Natural killer cell (primary cell): ENCODE data around the gene RAB1B. TPM values are rescaled to one million over a fixed set of nuclear protein-coding genes. Genes with fewer than 3 reads are reported as not detected.

Experiments
- ATAC-seq, 3 donors: fragments of 150-1000 bp in 2 of 3; fragments of 200-7000 bp in 1 of 3; cut with Tn5 transposase; 1 replicate in 1 of 3; 2 replicates in 2 of 3; pipeline ENCODE4 v1.10.0; 2021; ENCODE audit warnings: mild to moderate bottlenecking in 2 of 3, moderate library complexity in 2 of 3
- DNase-seq, 2 donors: peaks; one replicate each; pipeline versions ENCODE4 v3.0.0 to v3.0.0-alpha.2; 2013 to 2021; ENCODE audit warnings: mixed read lengths in 1 of 2
- H3K27ac ChIP-seq: one replicate; pipeline ENCODE4 v1.5.1; 2013; ENCODE audit warnings: mild to moderate bottlenecking, low read length
- H3K27me3 ChIP-seq: one replicate; pipeline ENCODE4 v1.6.1; 2013; ENCODE audit warnings: low read length; ENCODE audit not compliant: control insufficient read depth, insufficient read depth
- H3K36me3 ChIP-seq: one replicate; pipeline ENCODE4 v1.6.1; 2013; ENCODE audit warnings: low read length; ENCODE audit not compliant: control insufficient read depth, insufficient read depth
- H3K4me1 ChIP-seq: one replicate; pipeline ENCODE4 v1.6.1; 2013; ENCODE audit warnings: low read length; ENCODE audit not compliant: control insufficient read depth, insufficient read depth
- H3K4me3 ChIP-seq: one replicate; pipeline ENCODE4 v1.5.1; 2013; ENCODE audit warnings: low read length
- H3K9me3 ChIP-seq: one replicate; pipeline ENCODE4 v1.6.1; 2013; ENCODE audit warnings: low read length; ENCODE audit not compliant: control insufficient read depth, insufficient read depth
- H3K27ac Mint-ChIP-seq, 2 donors: one replicate each; pipeline ENCODE4 v1.8.0; 2022; ENCODE audit warnings: mild to moderate bottlenecking in 2 of 2, mixed read lengths in 2 of 2, moderate library complexity in 1 of 2
- H3K27me3 Mint-ChIP-seq, 2 donors: one replicate each; pipeline ENCODE4 v1.8.0; 2022; ENCODE audit warnings: low read depth in 2 of 2, mixed read lengths in 2 of 2
- H3K36me3 Mint-ChIP-seq: one replicate; pipeline ENCODE4 v1.8.0; 2022; ENCODE audit warnings: mixed read lengths
- H3K4me1 Mint-ChIP-seq, 2 donors: one replicate each; pipeline ENCODE4 v1.8.0; 2022; ENCODE audit warnings: mixed read lengths in 2 of 2
- H3K4me3 Mint-ChIP-seq: one replicate; pipeline ENCODE4 v1.8.0; 2022; ENCODE audit warnings: mild to moderate bottlenecking, moderate library complexity, mixed read lengths
- H3K9me3 Mint-ChIP-seq, 2 donors: one replicate each; pipeline ENCODE4 v1.8.0; 2022; ENCODE audit warnings: mixed read lengths in 2 of 2
- WGBS: methylation state at CpG from one replicate; pipeline ENCODE4 v1.1.7; 2013; ENCODE audit warnings: missing lambda C conversion rate; ENCODE audit not compliant: insufficient coverage; 5-methylcytosine and 5-hydroxymethylcytosine counted together
- intact Hi-C: fragments of 100-400 bp; cut with micrococcal nuclease; formaldehyde crosslinking; loops from one replicate; pipeline ENCODE4 v1.14.2; 2022
- total RNA-seq, 4 donors: library from RNA; stranded (reverse); fragments of 120-200 nt in 1 of 4; gene quantifications; one replicate each; pipeline versions ENCODE4 v1.2.3 to v1.2.4, GENCODE V29; 2013 to 2022
- TF ChIP-seq, protein P1 (sequence below): fragments of 200-600 bp; IDR thresholded peaks from one replicate; pipeline ENCODE4 v1.8.0; 2022; ENCODE audit warnings: antibody characterized with exemption

The RAB1B gene
- total RNA-seq, 3 donors from 2014 or later (not counting 1 experiment from before 2014, with no cell fraction given), result 116 to 144 (median 132) TPM

DNA sequence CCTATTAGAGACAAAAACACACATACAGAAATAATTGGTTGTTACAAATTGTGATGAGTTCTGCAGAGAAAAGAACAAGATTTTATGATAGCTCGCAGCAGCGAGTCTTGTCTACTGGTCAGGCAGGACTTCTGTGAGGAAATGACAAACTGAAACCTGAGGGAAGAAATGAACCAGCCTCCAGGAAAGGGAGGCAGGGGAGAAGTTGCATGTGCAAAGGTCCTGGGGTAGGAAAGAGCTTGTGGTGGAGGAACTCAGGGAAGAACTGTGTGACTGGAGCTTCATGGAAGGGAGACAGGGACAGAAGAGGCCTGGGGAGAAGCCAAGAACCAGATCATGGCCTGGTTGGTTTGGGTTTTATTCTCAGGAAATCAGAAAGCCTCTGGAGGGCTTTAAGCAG is 9.2 kb upstream of the RAB1B start:
- no peak for DNase-seq
- Histone ChIP-seq H3K36me3 (peaks cover 26% of the 10 kb centered on the region), H3K27me3 (no peaks in the 10 kb centered on the region), H3K4me1 (peaks cover 20% of the 10 kb centered on the region), H3K9me3 (no peaks in the 10 kb centered on the region), H3K4me3 (no peak overlapping the region), H3K27ac (no peak overlapping the region)
- no peak for ATAC-seq
- WGBS, result 95% methylated on average over 2 of the region's 2 CpGs
- Mint-ChIP-seq H3K36me3 (no peaks in the 10 kb centered on the region), H3K27ac (peak overlapping the region; percentile 52 to 93), H3K27me3 (no peaks in the 10 kb centered on the region), H3K4me1 (peaks cover 20 to 28% of the 10 kb centered on the region in 2 donors), H3K9me3 (no peaks in the 10 kb centered on the region), H3K4me3 (no peak overlapping the region)
- TF ChIP-seq, protein P1, sequence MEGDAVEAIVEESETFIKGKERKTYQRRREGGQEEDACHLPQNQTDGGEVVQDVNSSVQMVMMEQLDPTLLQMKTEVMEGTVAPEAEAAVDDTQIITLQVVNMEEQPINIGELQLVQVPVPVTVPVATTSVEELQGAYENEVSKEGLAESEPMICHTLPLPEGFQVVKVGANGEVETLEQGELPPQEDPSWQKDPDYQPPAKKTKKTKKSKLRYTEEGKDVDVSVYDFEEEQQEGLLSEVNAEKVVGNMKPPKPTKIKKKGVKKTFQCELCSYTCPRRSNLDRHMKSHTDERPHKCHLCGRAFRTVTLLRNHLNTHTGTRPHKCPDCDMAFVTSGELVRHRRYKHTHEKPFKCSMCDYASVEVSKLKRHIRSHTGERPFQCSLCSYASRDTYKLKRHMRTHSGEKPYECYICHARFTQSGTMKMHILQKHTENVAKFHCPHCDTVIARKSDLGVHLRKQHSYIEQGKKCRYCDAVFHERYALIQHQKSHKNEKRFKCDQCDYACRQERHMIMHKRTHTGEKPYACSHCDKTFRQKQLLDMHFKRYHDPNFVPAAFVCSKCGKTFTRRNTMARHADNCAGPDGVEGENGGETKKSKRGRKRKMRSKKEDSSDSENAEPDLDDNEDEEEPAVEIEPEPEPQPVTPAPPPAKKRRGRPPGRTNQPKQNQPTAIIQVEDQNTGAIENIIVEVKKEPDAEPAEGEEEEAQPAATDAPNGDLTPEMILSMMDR, result no peak
- intact Hi-C loops, result no loop called here

DNA sequence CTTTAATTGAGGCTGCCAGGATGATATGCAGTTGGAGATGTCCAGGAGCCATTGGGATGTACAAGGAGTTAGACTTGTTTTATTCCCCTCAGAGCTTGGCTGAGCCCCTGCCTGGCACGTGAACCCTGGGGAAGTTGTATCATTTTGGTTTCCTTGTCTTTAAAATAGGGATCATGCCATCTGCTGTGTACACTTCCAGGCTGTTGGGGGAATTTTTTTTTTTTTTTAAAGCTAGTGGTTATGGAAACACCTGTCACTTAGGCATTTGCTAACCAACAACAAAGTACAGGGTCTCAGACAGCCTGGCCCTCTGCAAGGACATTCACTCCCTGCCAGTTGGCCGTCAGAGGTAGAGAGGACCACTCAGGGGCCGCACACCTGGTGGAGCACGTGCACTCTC is 8.5 kb upstream of the RAB1B start:
- Histone ChIP-seq H3K4me3 (no peak overlapping the region), H3K27ac (no peak overlapping the region), H3K27me3 (no peaks in the 10 kb centered on the region), H3K9me3 (no peaks in the 10 kb centered on the region), H3K36me3 (peaks cover 31% of the 10 kb centered on the region), H3K4me1 (peaks cover 20% of the 10 kb centered on the region)
- Mint-ChIP-seq H3K27me3 (no peaks in the 10 kb centered on the region), H3K4me3 (no peak overlapping the region), H3K4me1 (peaks cover 20 to 28% of the 10 kb centered on the region in 2 donors), H3K36me3 (no peaks in the 10 kb centered on the region), H3K9me3 (no peaks in the 10 kb centered on the region), H3K27ac (no peak overlapping the region)
- intact Hi-C loops, result no loop called here
- DNase-seq (no peak), ATAC-seq (no peak)
- 94% methylated on average over 4 of the region's 4 CpGs for WGBS
- TF ChIP-seq, protein P1, result no peak

DNA sequence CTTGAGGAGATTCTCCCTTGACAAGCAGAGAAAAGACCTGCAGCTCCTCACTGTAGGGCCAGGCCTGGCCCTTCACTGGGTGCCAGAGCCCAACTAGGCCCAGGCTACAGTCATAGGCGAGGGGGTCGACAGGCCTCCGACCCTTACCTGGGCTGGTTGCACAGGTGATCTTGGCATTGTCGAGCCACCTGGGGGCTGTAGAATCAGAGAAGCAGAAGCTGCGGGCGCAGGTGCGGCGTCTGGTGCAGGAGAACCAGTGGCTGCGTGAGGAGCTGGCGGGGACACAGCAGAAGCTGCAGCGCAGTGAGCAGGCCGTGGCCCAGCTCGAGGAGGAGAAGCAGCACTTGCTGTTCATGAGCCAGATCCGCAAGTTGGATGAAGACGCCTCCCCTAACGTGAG is 6.9 kb upstream of the RAB1B start:
- intact Hi-C loops, result no loop called here
- H3K4me3 Mint-ChIP-seq, result no peak overlapping the region
- TF ChIP-seq, protein P1, result no peak
- H3K27me3 ChIP-seq, result no peaks in the 10 kb centered on the region
- H3K4me1 Mint-ChIP-seq, result peaks cover 19 to 21% of the 10 kb centered on the region in 2 donors
- H3K27me3 Mint-ChIP-seq, result no peaks in the 10 kb centered on the region
- ATAC-seq, result no peak
- DNase-seq, result no peak
- H3K27ac Mint-ChIP-seq, result no peak overlapping the region
- H3K9me3 Mint-ChIP-seq, result no peaks in the 10 kb centered on the region
- no peak overlapping the region for H3K4me3 ChIP-seq
- no peaks in the 10 kb centered on the region for H3K36me3 Mint-ChIP-seq
- no peak overlapping the region for H3K27ac ChIP-seq
- peaks cover 15% of the 10 kb centered on the region for H3K4me1 ChIP-seq
- H3K36me3 ChIP-seq, result peaks cover 31% of the 10 kb centered on the region
- no peaks in the 10 kb centered on the region for H3K9me3 ChIP-seq
- WGBS, result 97% methylated on average over 16 of the region's 16 CpGs

DNA sequence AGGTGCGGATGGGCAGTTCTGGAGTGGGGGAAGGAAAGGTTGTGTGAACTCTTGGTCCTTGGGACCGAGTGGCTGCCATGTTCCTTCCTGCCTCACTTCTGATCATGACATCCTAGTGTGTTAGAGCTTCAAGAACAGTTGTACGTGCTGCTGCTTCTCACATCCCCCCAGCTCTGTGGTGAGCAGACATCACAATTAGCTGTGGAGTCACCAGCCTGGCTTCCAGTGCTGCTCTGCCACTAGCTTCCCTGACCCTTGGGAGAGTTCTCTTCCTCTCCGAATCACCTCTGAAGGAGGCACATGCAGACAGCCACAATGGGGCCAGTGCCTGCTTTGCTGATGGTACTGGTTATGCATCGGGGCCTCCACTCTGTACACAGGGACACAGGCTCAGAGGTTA is 6.2 kb upstream of the RAB1B start:
- H3K27me3 ChIP-seq, result no peaks in the 10 kb centered on the region
- no peak overlapping the region for H3K27ac ChIP-seq
- 93% methylated on average over 5 of the region's 5 CpGs for WGBS
- no peaks in the 10 kb centered on the region for H3K9me3 ChIP-seq
- peaks cover 31% of the 10 kb centered on the region for H3K36me3 ChIP-seq
- H3K4me3 ChIP-seq, result no peak overlapping the region
- Mint-ChIP-seq H3K27me3 (no peaks in the 10 kb centered on the region), H3K4me3 (no peak overlapping the region), H3K9me3 (no peaks in the 10 kb centered on the region), H3K27ac (no peak overlapping the region), H3K4me1 (peaks cover 18 to 19% of the 10 kb centered on the region in 2 donors), H3K36me3 (no peaks in the 10 kb centered on the region)
- TF ChIP-seq, protein P1, result no peak
- ATAC-seq, result no peak
- DNase-seq, result no peak
- intact Hi-C loops, result no loop called here
- H3K4me1 ChIP-seq, result peaks cover 15% of the 10 kb centered on the region
